GM21723 (cell line): ENCODE results near the gene CAPN2.
"Not testable (repeated sequence)": the region's sequence is repeated elsewhere in the genome, so short reads cannot be mapped to it uniquely, and the experiment has no call there.

Experiments used
- ATAC-seq: cut with Tn5 transposase; IDR thresholded peaks from one replicate; pipeline ENCODE4 v1.9.1; 2021; ENCODE audit warnings: mild to moderate bottlenecking, moderate library complexity; ENCODE audit not compliant: unreplicated experiment

Gene CAPN2

DNA sequence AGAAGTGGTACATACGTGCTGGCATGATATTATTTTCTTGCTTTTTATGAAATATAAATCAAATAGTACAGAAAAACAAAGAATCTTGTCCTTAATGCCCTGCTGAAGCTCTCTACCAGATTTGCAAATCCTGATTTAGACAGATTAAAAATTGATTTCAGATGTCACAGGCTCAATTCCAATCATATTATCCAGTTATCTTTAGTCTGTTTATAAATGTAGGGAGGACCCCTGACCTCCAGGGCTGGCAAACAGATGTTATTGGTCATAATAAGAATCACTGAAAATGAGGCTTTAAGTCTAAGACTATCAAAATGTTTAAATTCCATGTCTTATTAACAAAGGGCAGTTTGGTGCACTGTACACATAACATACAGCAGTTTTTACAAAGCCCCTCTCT, 71.3 kb downstream of the CAPN2 start:
- no peak for ATAC-seq

DNA sequence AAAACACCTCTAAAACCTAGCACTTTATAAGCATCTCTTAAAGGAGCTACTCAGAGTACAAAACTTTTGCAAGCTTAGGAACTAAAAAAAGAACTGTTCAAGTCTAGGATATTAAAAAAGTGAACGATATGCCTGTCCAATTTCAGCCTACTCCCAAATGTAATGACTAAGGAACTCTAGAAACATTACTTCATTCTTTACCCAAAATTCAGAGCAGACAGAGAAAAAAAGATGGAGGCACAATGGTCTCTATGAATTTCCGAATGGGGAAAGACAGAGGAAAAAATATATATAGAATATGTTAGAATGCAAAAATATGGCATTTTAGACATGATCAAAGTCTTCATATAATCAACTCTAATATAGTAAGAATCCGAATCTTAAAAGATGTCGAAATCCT, 72.2 kb downstream of the CAPN2 start:
- no peak for ATAC-seq

DNA sequence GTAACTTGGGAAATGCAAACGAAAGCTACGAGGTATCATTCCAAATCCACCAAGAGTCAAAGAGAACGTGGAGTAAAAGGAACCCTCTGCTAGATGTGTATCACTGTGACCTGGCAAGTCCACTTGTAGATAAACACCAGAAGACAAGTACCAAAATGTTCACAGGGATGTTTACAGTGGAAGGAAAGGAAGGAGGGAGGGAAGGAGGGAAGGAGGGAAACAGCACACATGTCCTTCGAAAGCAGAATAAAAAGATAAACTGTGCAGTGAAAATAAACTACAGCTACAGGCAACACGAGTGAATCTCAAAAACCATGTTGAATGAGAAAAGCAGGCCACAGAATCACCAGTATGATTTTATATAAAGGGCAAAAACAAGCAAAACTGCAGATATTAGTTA, 73.5 kb downstream of the CAPN2 start:
- ATAC-seq, result no peak

DNA sequence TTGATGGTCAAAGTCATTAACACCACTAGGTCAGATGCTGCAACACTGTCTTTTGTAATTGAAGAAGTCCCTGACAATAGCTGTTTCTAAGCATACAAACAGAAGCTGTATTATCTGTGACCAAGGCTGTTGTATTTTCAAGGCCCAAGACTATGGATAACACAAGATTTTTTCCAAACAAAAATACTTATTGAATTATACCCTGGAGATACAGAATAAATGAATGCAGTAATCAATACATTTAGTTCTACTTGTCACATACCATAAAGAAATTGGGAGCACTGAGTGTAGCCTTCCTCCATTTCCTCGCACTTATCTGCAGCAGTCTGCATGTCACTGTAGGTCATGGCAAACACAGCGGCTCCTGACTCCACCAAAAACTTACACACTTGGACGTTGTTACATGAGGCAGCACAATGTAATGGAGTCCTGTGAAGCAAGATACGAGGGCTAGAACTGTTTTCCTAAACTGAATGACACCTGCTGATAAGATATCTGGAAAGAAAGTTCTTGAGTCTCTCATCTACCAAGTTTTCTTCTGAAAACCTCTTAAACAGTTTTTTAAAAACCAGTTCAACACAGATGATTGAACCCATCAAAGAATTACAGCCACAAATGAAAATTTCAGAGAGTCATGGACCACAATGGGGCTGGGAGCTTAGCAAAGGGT, 76.5 kb downstream of the CAPN2 start:
- no peak for ATAC-seq

DNA sequence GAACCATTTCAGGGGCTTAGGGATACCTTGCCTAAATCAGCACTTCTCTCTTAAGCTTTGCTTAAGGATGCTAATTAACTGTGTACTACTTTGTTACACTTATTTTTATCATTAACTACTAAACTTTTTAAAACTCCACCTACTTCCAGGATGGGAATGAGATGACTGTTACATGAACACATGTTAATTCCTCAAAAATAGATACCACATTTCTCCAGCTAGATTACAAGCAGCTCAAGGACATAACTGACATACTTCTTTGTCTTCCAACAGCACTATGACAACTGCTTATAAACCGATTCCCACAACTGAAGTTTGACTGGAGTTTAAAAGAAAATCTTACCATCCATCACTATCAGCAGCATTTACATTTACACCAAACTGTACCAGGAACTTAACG, 79.7 kb downstream of the CAPN2 start:
- ATAC-seq, result no peak

DNA sequence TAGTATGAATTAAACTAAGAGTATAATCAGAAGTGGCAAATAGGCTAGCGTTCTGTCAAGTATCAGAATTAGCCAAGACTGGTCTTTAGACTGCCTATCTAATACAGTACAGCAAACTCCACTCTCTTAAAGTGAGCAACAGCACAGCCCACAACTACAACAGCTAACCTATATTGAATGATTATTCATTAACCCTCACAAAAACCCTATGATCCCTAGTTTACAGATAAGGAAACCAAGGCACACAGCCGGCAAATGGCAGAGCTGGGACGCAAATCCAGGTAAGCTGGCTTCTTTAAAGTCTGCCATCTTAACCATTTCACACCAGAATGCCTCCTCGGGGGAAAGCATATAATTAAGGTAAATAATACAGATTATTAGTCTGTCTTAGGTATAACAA, 81.4 kb downstream of the CAPN2 start:
- ATAC-seq, result no peak

DNA sequence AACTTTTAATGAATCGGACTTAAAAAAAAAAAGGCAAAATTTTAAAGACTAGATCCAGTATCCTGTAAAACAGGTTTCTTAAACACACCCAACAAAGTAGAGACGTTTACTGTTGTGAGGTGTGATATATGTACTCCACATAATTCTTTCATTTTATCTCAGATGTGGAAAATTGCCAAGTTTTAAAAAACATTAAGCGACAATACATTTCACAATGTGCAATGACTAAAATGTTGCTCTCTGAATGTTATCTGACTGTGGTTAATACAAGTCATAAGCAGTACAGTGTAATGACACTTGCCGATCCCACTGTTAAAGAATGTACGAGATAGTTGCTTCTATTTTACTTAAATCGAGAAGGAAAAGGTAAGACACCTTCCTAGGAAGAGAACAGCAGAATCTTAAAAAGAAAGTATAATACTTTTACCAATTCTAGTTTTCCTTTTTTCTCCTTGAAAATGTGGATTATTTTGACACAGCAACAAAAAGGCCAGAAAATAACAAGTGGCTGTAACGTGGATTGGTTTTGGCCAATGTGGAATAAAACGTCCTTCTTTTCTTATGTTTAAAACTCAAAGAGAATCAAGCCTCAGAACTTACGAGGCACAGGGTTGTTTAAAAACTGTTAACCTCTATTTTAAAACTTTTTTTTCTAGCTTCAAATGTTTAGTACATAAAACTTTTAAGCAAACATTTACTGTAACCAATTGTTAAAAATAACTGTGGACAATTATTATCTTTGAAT, 82.0 kb downstream of the CAPN2 start:
- no peak for ATAC-seq

DNA sequence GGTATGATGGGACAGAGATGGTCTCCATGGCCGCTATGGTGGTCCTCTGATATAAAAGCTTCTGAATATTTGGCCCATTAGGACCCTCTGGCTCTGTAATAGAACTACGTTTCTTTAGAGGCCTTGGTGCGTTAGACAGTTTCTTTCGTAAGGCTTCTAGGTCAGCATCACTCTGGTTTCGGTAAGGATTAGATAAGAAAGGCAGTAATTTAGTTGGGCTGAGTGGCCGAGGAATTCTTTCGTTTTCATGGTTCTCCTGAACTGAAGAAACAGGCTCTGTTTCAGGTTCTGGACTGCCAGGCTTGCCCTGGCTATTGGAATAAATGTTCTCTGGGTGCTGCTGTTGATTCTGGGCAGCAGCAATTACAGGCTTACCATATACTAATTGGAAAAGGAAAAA, 83.9 kb downstream of the CAPN2 start:
- ATAC-seq, result no peak

DNA sequence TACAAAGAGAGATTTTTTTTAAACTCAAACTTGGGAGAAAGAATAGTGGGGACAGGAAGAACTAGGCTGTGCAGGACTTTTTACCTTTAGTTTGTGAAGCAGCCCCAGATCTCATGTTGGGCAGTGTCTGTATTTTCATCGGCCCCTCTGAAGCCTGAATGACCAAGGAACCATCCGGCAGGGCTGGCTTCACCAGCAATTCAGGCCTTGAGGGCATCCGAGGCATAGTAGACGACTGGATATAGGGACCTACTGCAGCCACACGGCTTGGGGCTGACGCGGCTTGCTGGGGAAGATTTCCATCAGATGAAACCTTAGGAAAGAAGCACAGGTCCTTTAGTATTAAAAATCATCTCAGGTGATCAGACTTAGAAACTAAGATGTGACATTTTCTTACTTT, 89.7 kb downstream of the CAPN2 start:
- no peak for ATAC-seq

DNA sequence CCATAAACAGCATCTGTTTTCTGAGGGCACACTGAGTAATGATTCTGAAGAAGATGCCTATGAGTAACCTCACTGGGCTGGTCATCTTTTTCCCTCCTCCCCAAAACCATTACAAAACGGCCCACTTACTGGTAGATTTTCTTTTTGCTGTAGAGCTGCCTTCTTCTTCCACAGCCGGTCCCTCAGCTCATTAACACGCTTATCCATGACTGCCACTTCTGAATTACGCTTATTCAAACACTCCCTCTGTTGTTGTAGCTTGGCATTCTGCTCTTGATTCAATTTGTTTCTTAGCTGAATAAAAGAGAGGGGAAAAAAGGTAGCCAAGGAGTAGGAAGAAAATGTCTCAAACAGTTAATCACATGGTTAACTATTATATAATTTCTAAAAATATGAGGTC, 90.3 kb downstream of the CAPN2 start:
- ATAC-seq, result no peak

DNA sequence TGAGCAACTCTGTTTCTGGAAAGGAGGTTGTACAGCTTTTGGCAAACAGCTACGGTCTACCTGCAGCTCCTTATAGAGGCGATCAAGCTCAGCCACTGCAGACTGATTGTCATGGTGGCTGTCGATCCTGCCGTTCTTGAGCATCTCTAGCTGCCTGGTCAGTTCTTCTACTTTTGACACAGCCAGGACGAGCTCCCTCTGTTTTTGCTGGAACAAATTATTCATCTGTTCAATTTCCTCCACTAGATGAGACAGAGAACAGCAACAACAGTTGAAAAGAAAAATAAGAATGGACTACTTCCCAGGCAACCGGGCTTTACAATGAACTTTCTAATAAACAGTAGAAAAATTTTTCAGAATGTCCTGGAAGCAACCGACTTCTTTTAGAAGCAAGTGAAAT, 90.9 kb downstream of the CAPN2 start:
- no peak for ATAC-seq

DNA sequence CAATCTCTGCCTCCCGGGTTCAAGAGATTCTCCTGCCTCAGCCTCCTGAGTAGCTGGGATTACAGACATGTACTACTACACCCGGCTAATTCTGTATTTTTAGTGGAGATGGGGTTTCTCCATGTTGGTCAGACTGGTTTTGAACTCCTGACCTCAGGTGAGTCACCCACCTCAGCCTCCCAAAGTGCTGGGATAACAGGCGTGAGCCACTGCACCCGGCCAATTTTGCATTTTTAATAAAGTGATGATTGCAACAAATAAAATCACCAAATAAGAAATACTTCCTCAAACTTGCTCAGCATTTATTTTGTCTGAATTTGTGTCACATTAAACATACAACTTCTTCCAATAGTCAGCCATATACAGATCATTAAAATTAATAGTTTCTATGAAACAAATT, 97.6 kb downstream of the CAPN2 start:
- not testable (repeated sequence) for ATAC-seq

DNA sequence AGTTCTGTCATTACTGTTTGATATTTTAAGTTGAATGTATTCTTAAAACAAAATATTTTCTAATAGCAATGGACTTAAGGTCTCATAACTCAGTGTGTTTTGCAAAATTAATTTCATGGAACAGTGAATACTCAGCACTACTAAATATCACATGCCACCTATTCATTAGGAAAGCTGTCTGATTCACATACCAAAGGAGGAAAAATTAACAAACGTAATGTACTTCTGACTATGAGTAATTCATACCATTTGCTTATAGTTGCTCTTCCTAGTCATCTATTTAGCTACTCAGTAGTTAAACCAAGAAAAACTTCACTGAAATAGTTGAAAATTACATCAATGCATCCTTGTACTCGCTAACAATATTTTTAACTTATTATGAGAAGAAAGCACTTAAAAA, 98.2 kb downstream of the CAPN2 start:
- no peak for ATAC-seq

DNA sequence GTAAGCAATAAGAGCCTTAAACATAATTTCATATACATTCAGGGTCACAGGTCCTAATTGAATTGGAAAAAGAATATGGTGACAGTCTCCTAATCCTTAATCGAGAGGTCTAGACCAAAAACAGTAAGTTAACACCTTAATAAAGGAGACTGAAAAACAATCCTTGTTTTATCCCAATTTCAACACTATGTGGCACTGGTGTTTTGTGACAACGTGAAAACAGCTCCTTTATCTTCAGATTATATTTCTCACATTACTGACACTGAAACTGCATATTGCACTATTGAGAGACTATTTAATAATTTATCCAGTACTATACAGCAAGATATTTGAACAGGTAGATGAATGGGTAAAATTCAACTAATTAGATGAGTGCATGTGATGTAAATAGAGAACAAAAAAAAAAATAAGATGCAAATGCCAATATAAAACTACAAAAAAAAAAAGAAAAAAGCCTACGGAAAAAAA, 99.3 kb downstream of the CAPN2 start:
- no peak for ATAC-seq

DNA sequence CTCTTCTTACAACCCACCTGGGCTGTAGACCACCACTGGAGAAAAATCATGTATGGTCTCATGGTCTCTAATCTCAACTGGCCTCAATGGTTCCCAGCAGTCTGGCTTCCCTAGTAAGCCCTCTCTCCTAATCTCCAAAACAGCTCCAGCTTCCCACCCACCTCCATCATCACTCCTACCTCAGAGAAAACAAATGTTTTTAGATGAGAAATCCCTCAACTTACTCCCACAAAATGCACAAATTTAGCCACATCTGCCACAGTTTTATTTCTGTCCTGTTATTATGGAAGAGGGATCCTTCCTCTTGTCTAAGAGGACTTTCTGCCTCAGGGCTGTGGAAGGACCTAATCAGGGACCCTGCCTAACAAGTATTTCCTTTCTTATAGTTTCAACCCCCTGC, 101.3 kb downstream of the CAPN2 start:
- ATAC-seq, result no peak

DNA sequence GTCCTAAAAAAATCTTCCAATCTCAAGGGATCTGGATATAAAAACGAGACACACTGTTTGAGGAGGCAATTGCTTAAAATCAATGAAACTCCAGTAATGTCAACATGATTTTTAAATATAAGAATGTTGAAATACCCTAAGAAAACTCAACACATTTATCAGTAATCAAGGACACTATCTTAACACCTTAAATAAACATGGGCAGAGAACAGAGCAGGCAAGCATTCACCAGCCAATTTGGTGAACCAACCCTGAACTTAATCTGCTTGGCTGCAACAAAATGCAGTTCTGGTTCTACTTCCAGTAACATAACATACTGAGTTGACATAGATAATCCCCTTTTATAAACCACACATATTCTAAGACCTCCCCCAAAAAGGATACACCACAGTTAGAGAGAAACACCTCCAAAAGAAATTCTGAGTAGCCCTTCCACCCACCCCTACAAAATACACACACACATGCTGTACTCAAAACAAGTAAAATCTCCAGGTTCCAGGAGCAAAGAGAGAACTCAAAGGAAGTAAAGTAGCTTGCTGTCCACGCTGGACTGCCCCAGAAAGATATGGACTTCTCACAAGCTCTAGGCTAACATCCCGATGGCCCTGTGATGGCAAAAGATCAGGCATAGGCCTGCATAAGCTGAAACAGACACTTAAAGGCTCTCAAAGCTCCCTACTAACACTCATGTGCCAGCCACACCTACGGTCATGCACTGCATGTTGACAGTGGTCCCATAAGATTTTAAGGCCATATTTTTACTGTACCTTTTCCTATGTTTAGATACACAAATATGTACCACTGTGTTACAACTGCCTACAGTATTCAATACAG, 102.9 kb downstream of the CAPN2 start:
- no peak for ATAC-seq

DNA sequence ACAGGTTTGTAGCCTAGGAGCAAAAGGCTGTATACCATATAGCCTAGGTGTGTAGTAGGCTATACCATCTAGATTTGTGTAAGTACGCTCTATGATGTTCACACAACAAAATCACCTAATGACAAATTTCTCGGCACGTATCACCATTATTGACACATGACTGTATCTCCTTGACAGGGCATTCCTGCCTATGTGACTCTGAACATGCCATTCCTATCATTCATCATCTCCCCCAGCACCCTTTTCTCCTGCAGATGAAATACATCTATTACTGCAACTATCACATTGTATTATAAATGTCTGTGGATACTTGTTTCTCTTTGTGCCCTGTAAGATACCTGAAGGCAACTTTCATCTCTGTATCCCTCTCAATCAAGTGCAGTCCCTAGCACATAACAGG, 103.5 kb downstream of the CAPN2 start:
- ATAC-seq, result no peak

DNA sequence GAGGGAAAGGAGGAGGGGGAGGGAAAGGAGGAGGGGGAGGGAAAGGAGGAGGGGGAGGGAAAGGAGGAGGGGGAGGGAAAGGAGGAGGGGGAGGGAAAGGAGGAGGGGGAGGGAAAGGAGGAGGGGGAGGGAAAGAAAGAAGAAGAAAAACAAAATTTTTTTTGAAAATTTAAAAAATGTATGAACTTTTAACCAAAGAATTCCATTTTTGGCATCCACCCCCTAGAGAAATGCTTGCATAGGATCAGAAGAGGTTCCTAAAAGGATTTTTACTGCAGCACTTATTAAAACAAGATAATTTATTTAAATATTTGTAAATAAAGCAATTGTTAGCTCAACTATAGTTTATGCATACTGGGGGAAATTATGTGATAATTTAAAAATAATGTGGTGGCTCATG, 104.9 kb downstream of the CAPN2 start:
- not testable (repeated sequence) for ATAC-seq

DNA sequence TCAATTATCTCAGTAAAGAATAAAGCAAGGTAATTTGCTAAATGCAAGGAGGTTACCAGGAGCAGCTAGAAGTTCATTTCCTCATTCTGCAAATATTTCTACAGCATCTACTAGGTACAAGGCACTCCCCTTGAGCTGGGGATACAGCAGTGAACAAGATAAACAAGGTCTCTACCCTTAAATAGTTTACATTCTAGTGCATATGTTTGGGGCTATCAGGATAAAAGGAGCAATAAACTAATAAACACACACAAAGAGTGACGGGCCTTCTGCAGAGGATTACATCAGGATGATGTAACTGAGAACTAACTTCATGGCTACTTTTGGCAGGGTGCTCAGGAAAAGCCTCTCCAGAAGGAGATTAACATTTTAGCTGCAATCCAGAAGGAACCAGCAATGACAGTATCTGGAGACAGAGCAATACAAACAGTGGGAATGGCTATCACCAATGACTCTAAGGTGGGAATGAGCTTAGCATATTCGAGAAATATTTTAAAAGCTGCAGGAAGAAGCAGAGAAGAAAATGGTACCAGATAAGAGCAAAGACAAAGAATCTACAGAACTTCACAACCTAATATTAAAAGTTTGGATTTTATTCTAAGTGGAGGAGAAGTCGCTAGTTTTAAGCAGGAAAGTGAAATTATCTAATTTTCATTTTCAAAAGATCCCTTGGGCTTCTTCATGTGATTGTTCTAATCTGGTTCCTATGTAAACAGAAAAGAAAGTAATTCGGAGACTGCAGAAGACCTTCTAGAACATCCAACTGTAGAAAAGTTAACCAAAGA, 107.6 kb downstream of the CAPN2 start:
- ATAC-seq, result no peak

DNA sequence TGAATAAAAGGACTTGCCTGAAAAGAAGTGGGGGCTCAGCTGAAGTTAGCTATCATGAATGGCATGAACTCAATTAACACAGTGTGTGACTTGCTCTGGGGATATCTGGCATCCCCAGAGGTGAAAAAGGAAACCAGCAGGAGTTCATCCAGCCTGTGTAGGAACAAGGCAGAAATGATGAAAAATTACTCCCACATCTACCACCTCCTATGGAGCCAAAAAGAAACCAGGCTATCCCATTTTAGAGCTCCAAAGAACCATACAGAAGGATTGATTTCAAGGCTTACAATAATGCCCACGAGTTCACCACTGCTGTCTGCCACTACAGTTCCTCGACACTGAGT, 108.1 kb downstream of the CAPN2 start:
- no peak for ATAC-seq

DNA sequence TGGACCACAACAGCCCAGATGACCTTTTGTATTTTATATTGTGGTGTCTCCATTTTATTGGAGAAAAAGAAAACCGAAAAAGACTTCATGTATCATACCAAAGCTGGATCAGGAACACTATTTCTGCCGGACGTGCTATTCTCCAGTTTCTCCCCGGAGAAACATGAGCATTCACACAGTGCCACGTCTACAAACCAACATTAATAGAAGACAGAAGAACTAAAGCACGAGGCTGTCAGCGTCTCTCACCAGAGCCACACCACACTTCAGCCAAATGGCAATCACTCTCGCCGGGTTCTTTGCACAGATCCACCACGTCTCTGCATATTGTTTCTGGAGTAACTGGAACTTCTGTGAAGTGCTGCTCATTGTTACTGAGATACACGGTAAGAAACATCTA, 108.6 kb downstream of the CAPN2 start:
- no peak for ATAC-seq
